ENCODE data around the gene SND1. TPM values are rescaled to one million over a fixed set of nuclear protein-coding genes. Genes with fewer than 3 reads are reported as not detected.

The SND1 gene
- total RNA-seq, 4 donors from 2014 or later = 84.2 to 98.8 (median 93.4) TPM

GRCh38 chr7:127816354-127817190 is 164.6 kb downstream of the SND1 start:
- Histone ChIP-seq H3K27ac (no peak overlapping the region), H3K9me3 (no peaks in the 10 kb centered on the region), H3K4me3 (no peak overlapping the region), H3K4me1 (peaks cover 0 to 20% (median 10%) of the 10 kb centered on the region in 3 donors), H3K27me3 (no peaks in the 10 kb centered on the region), H3K36me3 (no peaks in the 10 kb centered on the region)
- TF ChIP-seq CTCF (IDR thresholded peaks at IDR 0.05) (no peak), POLR2A (IDR thresholded peaks at IDR 0.05) (no peak)
- DNase-seq = no peak
- 85 to 92% methylated on average over 5 of the region's 5 CpGs for WGBS, 2 donors
- intact Hi-C loops (cut with DNase I) = no loop called here

GRCh38 chr7:127817466-127817865 is 165.5 kb downstream of the SND1 start:
- DNase-seq = no peak
- WGBS, 2 donors = 100% methylated on average over 3 of the region's 3 CpGs
- Histone ChIP-seq H3K9me3 (no peaks in the 10 kb centered on the region), H3K36me3 (no peaks in the 10 kb centered on the region), H3K4me1 (peaks cover 0 to 14% (median 10%) of the 10 kb centered on the region in 3 donors), H3K4me3 (no peak overlapping the region), H3K27ac (no peak overlapping the region), H3K27me3 (no peaks in the 10 kb centered on the region)
- intact Hi-C loops (cut with DNase I) = no loop called here
- TF ChIP-seq POLR2A (IDR thresholded peaks at IDR 0.05) (no peak), CTCF (IDR thresholded peaks at IDR 0.05) (no peak)

GRCh38 chr7:127818306-127818705 is 166.3 kb downstream of the SND1 start:
- DNase-seq = no peak
- Histone ChIP-seq H3K9me3 (no peaks in the 10 kb centered on the region), H3K27ac (no peak overlapping the region), H3K4me1 (peaks cover 0 to 17% (median 10%) of the 10 kb centered on the region in 3 donors), H3K27me3 (no peaks in the 10 kb centered on the region), H3K4me3 (no peak overlapping the region), H3K36me3 (no peaks in the 10 kb centered on the region)
- no peak for TF ChIP-seq CTCF (IDR thresholded peaks at IDR 0.05)
- no peak for TF ChIP-seq POLR2A (IDR thresholded peaks at IDR 0.05)
- intact Hi-C loops (cut with DNase I) = no loop called here
- 96 to 100% methylated on average over 2 of the region's 2 CpGs for WGBS, 2 donors

GRCh38 chr7:127819975-127820731 is 168.2 kb downstream of the SND1 start:
- Histone ChIP-seq H3K9me3 (no peaks in the 10 kb centered on the region), H3K27me3 (no peaks in the 10 kb centered on the region), H3K36me3 (no peaks in the 10 kb centered on the region), H3K4me1 (peaks cover 0 to 18% (median 10%) of the 10 kb centered on the region in 3 donors), H3K4me3 (no peak overlapping the region), H3K27ac (no peak overlapping the region)
- TF ChIP-seq CTCF (IDR thresholded peaks at IDR 0.05) (no peak), POLR2A (IDR thresholded peaks at IDR 0.05) (no peak)
- WGBS, 2 donors = 31 to 46% methylated on average over 4 of the region's 4 CpGs
- intact Hi-C loops (cut with DNase I) = no loop called here
- DNase-seq = no peak

GRCh38 chr7:127820732-127821085 is 168.7 kb downstream of the SND1 start:
- Histone ChIP-seq H3K9me3 (no peaks in the 10 kb centered on the region), H3K36me3 (no peaks in the 10 kb centered on the region), H3K4me3 (no peak overlapping the region), H3K27ac (no peak overlapping the region), H3K4me1 (peaks cover 0 to 18% (median 10%) of the 10 kb centered on the region in 3 donors), H3K27me3 (no peaks in the 10 kb centered on the region)
- WGBS, 2 donors = 89 to 100% methylated on average over 2 of the region's 2 CpGs
- no peak for DNase-seq
- intact Hi-C loops (cut with DNase I) = no loop called here
- TF ChIP-seq CTCF (IDR thresholded peaks at IDR 0.05) = no peak
- no peak for TF ChIP-seq POLR2A (IDR thresholded peaks at IDR 0.05)

All from esophagus squamous epithelium (tissue), 5 donors.